ENCODE data around the gene TIMM50. TPM values are rescaled to one million over a fixed set of nuclear protein-coding genes. Genes with fewer than 3 reads are reported as not detected.

Gene TIMM50
- total RNA-seq, 2 donors from 2014 or later = 60.0 to 80.9 TPM

DNA sequence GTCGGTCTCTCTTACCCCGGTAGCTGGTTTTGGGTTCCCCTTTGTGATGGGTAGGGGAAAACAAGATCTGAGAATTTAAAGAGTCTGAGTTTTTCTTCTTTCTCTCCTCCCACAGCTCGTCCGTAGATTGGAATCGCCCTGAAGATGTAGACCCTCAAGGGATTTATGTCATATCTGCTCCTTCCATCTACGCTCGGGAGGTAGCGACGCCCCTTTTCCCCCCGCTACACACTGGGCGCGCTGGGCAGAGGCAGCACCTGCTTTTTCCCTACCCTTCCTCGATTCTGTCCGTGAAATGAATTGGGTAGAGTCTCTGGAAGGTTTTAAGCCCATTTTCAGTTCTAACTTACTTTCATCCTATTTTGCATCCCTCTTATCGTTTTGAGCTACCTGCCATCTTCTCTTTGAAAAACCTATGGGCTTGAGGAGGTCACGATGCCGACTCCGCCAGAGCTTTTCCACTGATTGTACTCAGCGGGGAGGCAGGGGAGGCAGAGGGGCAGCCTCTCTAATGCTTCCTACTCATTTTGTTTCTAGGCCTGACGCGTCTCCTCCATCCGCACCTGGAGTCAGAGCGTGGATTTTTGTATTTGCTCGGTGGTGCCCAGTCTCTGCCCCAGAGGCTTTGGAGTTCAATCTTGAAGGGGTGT lies 27.2 kb downstream of the TIMM50 start:
- H3K27me3 ChIP-seq = peaks cover 0 to 9% of the 10 kb centered on the region in 2 donors
- H3K9me3 ChIP-seq = no peaks in the 10 kb centered on the region
- no peaks in the 10 kb centered on the region for H3K36me3 ChIP-seq
- no peak for DNase-seq (ENCODE audit: low spot score)
- TF ChIP-seq, protein P1, sequence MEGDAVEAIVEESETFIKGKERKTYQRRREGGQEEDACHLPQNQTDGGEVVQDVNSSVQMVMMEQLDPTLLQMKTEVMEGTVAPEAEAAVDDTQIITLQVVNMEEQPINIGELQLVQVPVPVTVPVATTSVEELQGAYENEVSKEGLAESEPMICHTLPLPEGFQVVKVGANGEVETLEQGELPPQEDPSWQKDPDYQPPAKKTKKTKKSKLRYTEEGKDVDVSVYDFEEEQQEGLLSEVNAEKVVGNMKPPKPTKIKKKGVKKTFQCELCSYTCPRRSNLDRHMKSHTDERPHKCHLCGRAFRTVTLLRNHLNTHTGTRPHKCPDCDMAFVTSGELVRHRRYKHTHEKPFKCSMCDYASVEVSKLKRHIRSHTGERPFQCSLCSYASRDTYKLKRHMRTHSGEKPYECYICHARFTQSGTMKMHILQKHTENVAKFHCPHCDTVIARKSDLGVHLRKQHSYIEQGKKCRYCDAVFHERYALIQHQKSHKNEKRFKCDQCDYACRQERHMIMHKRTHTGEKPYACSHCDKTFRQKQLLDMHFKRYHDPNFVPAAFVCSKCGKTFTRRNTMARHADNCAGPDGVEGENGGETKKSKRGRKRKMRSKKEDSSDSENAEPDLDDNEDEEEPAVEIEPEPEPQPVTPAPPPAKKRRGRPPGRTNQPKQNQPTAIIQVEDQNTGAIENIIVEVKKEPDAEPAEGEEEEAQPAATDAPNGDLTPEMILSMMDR (IDR thresholded peaks at IDR 0.05) = no peak
- H3K27ac ChIP-seq = no peak overlapping the region
- peak overlapping the region in 1 of 2 donors; percentile 46 for H3K4me3 ChIP-seq
- H3K4me1 ChIP-seq = peaks cover 0 to 9% of the 10 kb centered on the region in 2 donors

- DNase-seq (ENCODE audit: low spot score) = no peak
- peaks cover 0 to 9% of the 10 kb centered on the region in 2 donors for H3K27me3 ChIP-seq
- H3K9me3 ChIP-seq = no peaks in the 10 kb centered on the region
- no peak overlapping the region for H3K4me3 ChIP-seq
- no peaks in the 10 kb centered on the region for H3K36me3 ChIP-seq
- H3K27ac ChIP-seq = no peak overlapping the region
- TF ChIP-seq, protein P1 (IDR thresholded peaks at IDR 0.05) = no peak
- peaks cover 0 to 9% of the 10 kb centered on the region in 2 donors for H3K4me1 ChIP-seq
Observed at GRCh38 chr19:39508629-39509028, 28.0 kb downstream of the TIMM50 start.

DNA sequence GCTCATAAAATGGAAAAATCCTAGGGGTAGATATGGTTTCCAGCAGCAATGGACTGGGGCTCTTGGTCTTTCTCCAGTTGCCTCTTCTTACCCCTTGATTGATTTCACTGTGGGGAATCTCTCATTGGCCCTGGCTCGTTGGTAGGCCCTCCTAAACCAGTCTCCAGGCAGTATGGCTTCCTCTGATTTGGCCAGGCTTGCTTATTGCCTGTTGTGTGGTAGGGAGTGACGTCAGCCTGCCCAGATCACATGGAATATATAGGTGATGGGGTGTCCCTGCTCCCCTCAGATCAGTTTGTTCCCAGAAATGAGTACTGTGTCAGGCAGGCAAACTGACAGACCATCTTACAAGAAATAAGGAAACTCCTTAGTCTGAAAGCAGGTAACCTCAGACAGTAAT lies 28.6 kb downstream of the TIMM50 start:
- DNase-seq (ENCODE audit: low spot score) = no peak
- TF ChIP-seq, protein P1 (IDR thresholded peaks at IDR 0.05) = no peak
- H3K4me3 ChIP-seq = no peak overlapping the region
- H3K9me3 ChIP-seq = no peaks in the 10 kb centered on the region
- peaks cover 0 to 9% of the 10 kb centered on the region in 2 donors for H3K4me1 ChIP-seq
- no peaks in the 10 kb centered on the region for H3K36me3 ChIP-seq
- no peak overlapping the region for H3K27ac ChIP-seq
- peaks cover 0 to 14% of the 10 kb centered on the region in 2 donors for H3K27me3 ChIP-seq

GRCh38 chr19:39512988-39513387 lies 32.4 kb downstream of the TIMM50 start:
- Histone ChIP-seq H3K27ac (no peak overlapping the region), H3K4me1 (peaks cover 0 to 14% of the 10 kb centered on the region in 2 donors), H3K27me3 (peaks cover 8 to 30% of the 10 kb centered on the region in 2 donors), H3K9me3 (no peaks in the 10 kb centered on the region), H3K4me3 (no peak overlapping the region), H3K36me3 (no peaks in the 10 kb centered on the region)
- TF ChIP-seq, protein P1 (IDR thresholded peaks at IDR 0.05) = no peak
- DNase-seq (ENCODE audit: low spot score) = no peak

- H3K27ac ChIP-seq = no peak within 1 kb of the TSS
- peaks cover 8 to 26% of the 10 kb centered on the region in 2 donors for H3K27me3 ChIP-seq
- TF ChIP-seq, protein P1 (IDR thresholded peaks at IDR 0.05) = no peak
- DNase-seq (ENCODE audit: low spot score) = no peak
- no peaks in the 10 kb centered on the region for H3K36me3 ChIP-seq
- H3K4me3 ChIP-seq = peak within 1 kb of the TSS; percentile 15 to 42
- H3K4me1 ChIP-seq = peaks cover 0 to 14% of the 10 kb centered on the region in 2 donors
- H3K9me3 ChIP-seq = no peaks in the 10 kb centered on the region
Observed at GRCh38 chr19:39514840-39515550, 34.4 kb downstream of the TIMM50 start, which contains the start of gene SELENOV. Gene SELENOV (plus strand): TSS chr19:39515139. CDS start chr19:39515213, 74 bp downstream.
